ENCODE results near the gene ZNF433.
"Not testable (repeated sequence)": the region's sequence is repeated elsewhere in the genome, so short reads cannot be mapped to it uniquely, and the experiment has no call there.

Gene ZNF433

DNA sequence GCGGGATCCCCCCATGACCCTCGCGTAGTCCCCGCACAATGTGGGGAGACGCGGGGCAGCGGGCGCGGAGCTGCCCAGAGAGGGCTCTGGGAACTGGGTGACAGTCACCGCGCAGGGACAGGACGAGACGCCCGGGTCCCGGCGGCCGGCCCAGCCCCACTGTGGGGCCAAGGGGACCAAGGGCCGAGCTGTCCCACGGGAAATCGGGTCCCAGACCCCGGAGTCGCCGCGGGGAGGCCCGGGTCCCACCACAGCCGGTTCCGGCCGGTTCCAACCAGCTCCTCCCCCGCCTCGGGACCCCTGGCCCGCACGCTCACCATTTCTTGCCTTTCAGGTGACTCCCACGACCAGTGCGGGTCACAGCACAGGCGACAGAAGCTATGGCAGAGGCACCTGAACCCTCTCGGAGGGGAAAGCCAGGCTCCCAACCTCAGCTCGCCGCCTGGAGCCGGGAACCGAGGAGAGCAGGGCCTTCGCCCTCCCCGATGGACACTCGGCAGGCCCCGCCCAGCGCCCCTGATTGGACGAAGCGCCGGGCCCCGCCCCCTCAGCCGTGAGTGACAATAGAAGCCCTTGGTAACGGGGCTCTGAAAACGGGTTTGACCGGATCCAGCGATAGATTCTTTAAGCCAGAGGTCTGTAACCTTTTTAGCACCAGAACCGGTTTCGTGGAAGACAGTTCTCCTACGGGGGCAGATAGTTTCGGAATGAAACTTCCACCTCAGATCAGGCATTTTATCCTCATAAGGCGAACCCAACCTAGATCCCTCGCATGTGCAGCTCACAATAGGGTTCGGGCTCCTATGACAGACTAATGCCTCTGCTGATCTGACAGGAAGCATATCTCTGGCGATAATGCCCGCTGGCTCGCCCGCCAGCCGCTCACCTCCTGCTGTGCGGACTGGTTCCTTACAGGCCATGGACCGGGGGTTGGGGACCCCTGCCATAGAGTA, at the start of gene ZNF433:
ZNF433 (minus strand) TSS at position 460 of the 953 bp plus-strand sequence; CDS start at position 320, 140 bp downstream.
- DNase-seq (ENCODE audit: low read depth in 1 of 2, low spot score in 1 of 2) = peak; percentile 24 to 32

DNA sequence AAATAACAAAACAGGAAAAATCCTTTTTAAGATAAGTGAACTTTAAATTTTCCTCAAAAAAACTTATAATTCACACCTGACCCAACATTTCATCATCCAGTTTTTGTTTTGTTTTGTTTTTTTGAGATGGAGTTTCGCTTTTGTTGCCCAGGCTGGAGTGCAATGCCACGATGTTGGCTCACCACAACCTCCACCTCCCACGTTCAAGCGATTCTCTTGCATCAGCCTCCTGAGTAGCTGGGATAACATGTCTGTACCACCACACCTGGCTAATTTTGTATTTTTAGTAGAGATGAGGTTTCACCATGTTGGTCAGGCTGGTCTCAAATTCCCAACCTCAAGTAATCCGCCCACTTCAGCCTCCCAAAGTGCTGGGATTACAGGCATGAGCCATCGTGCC, 47.9 kb upstream of the ZNF433 start:
- not testable (repeated sequence) for DNase-seq (ENCODE audit: low read depth in 1 of 2, low spot score in 1 of 2)

DNA sequence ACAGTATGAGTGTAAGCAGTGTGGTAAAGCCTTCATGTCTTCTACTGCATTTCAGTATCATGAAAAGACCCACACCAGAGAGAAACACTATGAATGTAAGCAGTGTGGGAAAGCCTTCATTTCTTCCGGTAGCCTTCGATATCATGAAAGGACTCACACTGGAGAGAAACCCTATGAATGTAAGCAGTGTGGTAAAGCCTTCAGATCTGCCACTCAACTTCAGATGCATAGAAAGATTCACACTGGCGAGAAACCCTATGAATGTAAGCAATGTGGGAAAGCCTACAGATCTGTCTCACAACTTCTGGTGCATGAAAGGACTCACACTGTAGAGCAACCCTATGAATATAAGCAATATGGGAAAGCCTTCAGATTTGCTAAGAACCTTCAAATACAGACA, 41.9 kb upstream of the ZNF433 start:
- no peak for DNase-seq (ENCODE audit: low read depth in 1 of 2, low spot score in 1 of 2)

DNA sequence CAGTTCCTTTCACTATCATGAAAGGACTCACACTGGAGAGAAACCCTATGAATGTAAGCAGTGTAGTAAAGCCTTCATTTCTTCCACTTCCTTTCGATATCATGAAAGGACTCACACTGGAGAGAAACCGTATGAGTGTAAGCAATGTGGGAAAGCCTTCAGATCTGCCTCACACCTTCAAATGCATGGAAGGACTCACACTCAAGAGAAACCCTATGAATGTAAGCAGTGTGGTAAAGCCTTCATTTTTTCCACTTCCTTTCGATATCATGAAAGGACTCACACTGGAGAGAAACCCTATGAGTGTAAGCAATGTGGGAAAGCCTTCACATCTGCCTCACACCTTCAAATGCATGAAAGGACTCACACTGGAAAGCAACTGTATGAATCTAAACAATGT, 40.9 kb upstream of the ZNF433 start:
- not testable (repeated sequence) for DNase-seq (ENCODE audit: low read depth in 1 of 2, low spot score in 1 of 2)

DNA sequence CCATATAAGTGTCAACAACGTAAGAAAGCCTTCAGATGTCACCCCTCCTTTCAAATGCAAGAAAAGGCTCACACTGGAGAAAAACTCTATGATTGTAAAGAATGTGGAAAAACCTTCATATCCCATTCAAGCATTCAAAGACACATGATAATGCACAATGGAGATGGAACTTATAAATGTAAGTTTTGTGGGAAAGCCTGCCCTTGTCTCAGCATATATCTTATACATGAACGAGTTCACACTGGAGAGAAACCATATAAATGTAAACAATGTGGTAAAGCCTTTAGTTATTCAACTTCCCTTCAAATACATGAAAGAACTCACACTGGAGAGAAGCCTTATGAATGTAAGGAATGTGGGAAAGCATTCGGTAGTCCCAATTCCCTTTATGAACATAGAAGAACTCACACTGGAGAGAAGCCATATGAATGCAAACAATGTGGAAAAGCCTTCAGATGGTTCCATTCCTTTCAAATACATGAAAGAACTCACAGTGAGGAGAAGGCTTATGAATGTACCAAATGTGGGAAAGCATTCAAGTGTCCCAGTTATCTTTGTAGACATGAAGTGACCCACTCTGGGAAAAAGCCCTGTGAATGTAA, 40.2 kb upstream of the ZNF433 start:
- no peak for DNase-seq (ENCODE audit: low read depth in 1 of 2, low spot score in 1 of 2)

DNA sequence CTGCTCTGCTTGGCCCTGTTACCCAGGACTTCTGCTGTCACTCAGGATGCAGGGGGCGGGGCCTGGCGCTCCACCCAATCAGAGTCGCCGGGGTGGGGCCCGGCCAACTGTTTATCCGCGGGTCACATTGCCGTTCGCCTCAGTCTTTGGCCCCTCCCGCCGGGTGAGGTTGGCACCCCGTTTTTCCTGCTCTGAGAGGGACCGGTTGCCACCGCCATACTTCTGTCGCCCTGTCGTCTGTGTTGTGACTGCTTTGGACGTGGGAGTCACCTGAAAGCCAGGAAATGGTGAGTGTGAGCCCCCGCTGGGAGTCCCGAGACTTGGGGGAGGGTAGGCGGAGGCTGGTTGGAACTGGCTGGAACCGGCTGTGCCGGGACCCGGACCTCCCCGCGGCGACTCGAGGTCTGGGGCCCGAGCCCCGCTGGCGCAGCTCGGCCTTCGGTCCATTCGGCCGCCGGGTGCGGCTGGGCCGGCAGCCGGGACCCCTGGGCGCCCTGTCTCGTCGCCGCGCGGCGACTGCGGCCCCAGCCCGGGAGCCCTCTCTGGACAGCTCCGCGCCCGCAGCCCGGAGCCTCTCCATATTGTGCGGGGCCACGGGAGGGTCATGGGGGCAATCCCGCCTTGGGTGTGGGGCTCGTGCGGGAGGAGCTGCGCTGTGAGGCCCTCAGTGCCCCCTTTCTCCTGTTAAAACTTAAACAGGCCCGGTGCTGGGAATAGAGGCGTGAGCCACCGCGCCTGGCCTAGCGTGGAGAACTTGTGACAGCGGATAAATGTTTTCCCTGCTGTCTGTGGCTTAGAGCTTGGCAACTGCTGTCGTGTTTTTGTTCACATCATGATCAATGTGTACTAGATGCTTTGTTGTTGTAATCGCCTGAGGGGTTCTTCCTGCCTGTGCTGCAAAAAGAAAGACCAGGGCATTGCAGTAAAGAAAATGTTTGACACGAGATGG, 29.4 kb upstream of the ZNF433 start, which contains the start of gene ZNF844:
ZNF844 (plus strand) TSS at position 142 of the 949 bp plus-strand sequence; CDS start at position 285, 143 bp downstream.
- peak; percentile 44 to 59 for DNase-seq (ENCODE audit: low read depth in 1 of 2, low spot score in 1 of 2)

DNA sequence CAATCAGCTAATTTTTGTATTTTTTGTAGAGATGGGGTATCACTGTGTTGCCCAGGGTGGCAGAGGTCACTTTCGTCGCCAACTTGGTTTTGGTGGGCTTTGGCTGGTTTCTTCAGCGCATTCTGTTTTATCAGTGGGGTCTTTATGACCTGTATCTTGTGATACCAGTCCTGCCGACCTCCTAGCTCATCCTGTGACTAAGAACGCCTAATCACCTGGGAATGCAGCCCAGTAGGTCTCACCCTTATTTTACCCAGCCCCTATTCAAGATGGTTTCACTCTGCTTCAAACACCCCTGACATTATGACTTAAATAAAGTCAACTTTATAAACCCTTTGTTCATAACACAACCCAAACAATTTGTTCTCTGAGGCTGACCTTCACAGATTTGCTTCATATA, 20.3 kb upstream of the ZNF433 start:
- DNase-seq (ENCODE audit: low read depth in 1 of 2, low spot score in 1 of 2) = no peak

DNA sequence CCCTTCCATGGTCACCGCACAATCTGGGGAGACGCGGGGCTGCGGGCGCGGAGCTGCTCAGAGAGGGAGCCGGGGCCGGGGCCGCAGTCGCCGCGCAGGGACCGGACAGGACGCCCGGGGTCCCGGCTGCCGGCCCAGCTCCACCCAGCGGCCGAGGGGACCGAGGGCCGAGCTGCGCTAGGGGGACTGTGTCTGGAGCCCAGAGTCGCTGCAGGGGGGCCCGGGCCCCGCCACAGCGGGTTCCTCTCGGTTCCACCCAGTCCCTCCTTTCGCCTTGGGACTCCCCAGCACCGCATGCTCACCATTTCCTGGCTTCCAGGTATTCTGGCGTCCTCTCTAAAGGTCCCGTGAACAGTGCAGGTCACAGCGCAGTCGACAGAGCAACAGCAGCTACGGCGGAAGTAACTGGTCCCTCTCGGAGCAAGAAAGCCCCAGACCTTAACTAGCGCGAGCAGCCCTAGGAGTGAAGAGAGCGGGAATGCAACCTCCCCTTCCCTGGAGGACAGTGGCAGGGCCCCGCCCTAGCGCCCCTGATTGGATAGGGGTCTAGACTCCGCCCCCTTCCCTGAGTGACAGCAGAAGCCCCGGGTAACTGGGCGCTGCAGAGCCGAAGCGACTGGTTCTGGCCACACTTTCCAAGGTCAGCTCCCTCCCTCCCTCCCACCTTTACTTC, 17.2 kb upstream of the ZNF433 start, which contains the start of gene ZNF878:
ZNF878 (minus strand) TSS at position 465 of the 673 bp plus-strand sequence; CDS start at position 305, 160 bp downstream.
- DNase-seq (ENCODE audit: low read depth in 1 of 2, low spot score in 1 of 2) = no peak

DNA sequence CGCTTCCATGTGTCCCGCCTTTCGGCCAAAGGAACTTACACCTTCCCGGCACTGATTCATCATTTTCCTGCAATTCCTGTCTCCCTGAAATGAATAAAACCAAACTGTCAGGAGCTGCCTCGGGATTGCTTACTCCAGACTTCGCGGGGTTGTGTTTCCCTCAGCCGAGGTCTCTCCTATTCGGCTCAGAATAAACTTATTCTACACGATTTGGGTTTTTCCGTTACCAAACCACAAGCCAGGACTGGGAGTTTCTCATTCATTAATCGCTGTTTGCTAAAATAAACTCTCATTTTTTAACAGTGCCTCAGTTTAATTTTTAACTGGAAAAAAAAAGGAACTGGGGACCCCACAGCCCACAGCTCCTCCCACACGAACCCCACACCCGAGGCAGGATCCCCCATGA, 16.6 kb upstream of the ZNF433 start:
- DNase-seq (ENCODE audit: low read depth in 1 of 2, low spot score in 1 of 2) = no peak

DNA sequence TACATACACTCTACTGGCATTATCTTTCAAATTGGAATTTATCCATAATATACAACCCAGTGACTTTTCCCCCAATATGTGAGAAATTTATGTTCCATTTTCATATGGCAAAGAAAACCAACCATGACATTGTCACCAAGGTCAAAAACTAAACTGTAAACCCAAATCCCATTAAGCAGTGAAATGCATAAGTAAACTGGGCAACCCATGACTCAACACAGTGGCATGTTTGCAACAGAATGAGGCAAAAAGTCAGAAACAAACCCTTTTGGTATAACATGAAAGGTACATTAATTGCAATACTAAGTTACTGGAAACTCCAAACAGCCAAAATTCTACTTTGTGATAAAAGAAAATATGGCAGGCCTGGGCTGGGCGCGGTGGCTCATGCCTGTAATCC, 12.4 kb upstream of the ZNF433 start:
- no peak for DNase-seq (ENCODE audit: low read depth in 1 of 2, low spot score in 1 of 2)

DNA sequence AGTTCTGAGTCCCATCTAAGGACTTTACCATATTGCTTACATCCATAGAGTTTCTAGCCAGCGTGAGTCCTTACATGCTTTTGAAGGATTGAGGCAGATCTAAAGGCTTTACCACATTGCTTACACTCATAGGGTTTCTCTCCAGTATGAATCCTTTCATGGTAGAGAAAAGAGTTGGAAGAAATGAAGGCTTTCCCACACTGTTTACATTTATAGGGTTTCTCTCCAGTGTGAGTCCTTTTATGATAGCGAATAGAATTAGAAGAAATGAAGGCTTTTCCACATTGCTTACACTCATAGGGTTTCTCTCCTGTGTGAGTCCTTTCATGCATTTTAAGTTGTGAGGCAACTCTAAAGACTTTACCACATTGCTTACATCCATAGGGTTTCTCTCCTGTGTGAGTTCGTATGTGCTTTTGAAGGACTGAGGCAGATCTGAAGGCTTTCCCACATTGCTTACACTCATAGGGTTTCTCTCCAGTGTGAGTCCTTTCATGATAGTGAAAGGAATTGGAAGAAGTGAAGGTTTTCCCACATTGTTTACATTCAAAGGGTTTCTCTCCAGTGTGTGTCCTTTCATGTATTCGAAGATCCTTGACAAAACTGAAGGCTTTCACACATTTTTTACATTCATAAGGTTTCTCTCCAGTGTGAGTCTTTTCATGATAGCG, 8.4 kb upstream of the ZNF433 start:
- no peak for DNase-seq (ENCODE audit: low read depth in 1 of 2, low spot score in 1 of 2)

DNA sequence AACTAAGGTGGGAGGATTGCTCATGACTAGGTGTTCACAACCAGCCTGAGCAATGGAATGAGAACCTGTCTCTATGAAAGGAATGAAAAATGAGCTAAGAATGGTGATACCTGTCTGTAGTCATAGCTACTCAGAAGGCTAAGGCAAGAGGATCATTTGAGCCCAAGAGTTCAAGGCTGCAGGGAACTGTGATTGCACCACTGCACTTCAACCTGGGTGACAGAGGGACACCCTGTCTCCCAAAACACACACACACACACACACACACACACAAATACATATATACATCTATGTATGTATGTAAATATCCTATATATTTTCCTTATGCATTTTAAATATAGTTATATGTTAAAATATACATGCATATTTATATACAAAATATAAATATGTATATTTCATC, 7.4 kb upstream of the ZNF433 start:
- no peak for DNase-seq (ENCODE audit: low read depth in 1 of 2, low spot score in 1 of 2)

DNA sequence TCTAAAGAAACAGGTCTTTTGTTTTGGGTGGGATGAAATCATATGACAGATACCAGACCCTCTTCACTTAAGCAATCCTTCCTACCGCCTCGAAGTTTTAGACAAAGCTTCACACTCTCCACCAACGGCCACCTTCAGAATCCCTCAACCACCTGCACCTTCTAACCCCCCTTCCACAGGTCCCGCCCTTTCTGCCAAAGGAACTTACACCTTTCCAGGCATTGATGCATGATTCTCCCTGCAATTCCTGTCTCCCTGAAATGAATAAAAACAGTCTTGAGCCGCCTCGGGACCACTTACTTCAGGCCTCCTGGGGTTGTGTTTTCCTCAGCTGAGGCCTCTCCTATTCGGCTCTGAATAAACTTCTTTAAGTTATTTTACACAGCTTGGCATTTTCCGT, 859 bp downstream of the ZNF433 start:
- no peak for DNase-seq (ENCODE audit: low read depth in 1 of 2, low spot score in 1 of 2)

DNA sequence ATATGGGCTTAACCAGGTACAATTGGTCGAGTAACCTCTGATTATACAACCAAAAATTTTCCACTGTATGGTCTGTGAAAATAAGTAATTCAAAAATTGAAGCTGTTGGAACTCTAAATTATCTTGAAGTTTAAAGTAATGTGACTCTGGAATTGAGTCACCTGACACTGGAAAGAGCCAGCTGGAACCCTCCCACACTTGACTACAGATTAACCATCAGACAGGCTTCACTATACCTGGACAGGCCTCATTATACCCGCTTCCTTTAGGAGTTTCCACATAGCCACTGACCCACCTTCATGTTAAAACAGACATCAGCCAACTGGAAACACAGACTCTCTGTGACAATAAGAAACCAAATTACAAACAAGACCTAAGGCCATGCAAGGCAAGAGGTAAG, 1.3 kb downstream of the ZNF433 start:
- DNase-seq (ENCODE audit: low read depth in 1 of 2, low spot score in 1 of 2) = no peak

DNA sequence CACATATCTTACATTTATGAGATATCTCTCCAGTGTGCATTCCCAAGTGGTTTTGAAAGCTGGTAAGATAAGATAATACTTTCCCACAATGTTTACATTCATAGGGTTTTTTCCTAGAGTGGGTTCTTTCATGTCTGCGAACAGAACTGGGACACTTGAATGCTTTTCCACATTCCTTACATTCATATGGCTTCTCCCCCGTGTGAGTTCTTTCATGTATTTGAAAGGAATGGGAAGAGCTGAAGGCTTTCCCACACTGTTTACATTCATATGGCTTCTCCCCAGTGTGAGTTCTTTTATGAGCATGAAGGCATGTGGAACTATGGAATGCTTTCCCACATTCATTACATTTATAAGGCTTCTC, 19.7 kb downstream of the ZNF433 start:
- no peak for DNase-seq (ENCODE audit: low read depth in 1 of 2, low spot score in 1 of 2)

DNA sequence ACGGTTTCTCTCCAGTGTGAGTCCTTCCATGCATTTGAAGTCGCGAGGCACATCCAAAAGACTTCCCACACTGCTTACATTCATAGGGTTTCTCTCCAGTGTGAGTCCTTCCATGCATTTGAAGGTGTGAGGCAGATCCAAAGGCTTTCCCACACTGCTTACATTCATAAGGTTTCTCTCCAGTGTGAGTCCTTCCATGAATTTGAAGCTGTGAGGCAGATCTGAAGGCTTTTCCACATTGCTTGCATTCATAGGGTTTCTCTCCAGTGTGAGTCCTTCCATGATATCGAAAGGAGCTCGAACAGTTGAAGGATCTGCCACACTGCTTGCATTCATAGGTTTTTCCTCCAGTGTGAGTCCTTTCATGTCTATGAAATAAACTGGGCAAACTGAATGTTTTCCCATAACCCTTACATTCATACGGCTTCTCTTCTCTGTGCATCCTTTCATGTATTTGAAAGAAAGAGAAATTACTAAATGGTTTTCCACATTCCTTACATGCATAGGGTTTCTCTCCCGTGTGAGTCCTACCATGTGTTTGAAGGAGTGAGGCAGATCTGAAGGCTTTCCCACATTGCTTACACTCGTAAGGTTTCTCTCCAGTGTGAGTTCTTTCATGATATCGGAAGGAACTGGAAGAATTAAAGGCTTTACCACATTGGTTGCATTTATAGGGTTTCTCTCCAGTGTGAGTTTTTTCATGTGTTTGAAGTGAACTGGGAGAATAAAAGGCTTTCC, 20.3 kb downstream of the ZNF433 start:
- DNase-seq (ENCODE audit: low read depth in 1 of 2, low spot score in 1 of 2) = no peak

DNA sequence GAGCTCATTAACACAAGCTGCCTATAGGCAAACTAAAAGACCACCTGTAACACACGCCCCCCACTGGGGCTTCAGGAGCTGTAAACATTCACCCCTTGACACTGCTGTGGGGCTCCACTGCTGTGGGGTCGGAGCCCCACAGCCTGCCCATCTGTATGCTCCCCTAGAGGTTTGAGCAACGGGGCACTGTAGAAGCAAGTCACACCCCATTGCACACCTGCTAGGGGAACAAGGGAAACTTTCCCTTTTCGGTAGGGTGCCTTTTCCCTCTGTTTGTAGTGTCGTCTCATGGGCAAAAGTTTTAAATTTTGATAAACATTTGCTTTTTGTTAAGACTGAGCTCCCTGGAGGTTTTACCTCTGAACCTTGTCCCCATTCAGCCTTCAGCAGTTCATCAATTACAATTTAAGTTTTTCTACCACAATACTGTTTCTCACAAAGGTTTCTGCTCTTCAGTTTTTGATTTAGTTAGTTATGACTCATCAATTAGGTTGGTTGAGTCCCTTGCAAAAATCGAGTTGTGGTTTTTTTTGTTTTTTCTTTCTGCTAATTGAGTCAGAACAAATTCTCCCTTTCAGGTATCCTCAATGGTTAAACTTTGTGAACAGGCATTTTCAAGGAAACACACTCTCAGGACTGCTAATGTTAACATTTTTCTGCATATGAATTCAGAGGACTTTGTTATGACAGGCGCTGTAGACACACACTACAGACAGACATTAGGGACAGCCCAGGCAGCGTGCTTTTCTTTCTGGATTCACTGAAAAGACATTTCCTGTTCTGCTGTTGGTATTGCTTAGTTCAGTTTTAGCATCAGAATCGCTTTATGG, 35.1 kb downstream of the ZNF433 start:
- DNase-seq (ENCODE audit: low read depth in 1 of 2, low spot score in 1 of 2) = no peak

DNA sequence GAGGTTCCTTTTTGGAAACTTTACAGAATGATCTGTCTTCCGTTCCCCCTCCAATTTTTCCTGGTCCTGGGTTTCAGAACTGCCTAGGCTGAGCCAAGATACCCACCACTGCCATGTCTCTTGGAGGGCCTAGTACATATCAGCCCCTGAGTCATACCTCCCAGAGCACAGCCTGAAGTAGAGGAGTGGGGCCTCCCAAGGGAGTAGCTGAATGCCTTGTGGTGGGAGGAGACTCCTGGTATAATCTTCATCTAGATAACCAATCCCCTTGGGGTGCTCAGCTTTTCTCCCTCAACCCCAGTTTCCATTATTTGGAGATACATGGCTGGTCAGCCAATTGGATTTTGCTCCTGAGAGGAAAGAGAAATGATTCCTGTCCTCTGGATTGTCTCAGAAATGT, 40.3 kb downstream of the ZNF433 start:
- no peak for DNase-seq (ENCODE audit: low read depth in 1 of 2, low spot score in 1 of 2)
